ENCODE results near the gene CPPED1.
"Not testable (repeated sequence)": the region's sequence is repeated elsewhere in the genome, so short reads cannot be mapped to it uniquely, and the experiment has no call there.

The CPPED1 gene

DNA sequence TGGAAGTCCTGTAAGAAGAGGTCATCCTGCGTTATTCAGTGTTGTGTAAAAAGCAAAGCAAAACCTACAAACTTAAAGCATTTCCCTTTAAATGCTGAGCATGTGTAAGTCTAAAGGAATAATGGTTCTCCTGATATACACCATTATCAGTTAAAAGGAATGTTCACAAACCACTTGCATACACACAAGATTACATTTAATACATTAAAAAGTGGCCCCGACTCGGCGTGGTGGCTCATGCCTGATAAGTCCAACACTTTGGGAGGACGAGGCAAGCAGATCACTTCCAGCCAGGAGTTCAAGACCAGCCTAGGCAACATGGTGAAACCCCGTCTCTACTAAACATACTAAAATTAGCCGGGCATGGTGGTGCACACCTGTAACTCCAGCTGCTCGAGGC is 30.5 kb downstream of the CPPED1 start:
- no peak overlapping the region for H3K4me3 ChIP-seq (ENCODE audit: low read depth, low read length)
- ChIA-PET CTCF (interaction anchor here (0.8 kb wide), 1 partner anchor 11 kb away, joined by 3 read pairs; no protein-coding TSS in a partner anchor), POLR2A (no interaction called here)
- DNase-seq (ENCODE audit: low read depth, low spot score) = no peak
- no peak for TF ChIP-seq CTCF (IDR thresholded peaks at IDR 0.05; ENCODE audit: insufficient read depth, low read length, missing control alignments)

- CTCF ChIA-PET = no interaction called here
- no peak for DNase-seq (ENCODE audit: low read depth, low spot score)
- H3K4me3 ChIP-seq (ENCODE audit: low read depth, low read length) = no peak overlapping the region
- TF ChIP-seq CTCF (IDR thresholded peaks at IDR 0.05; ENCODE audit: insufficient read depth, low read length, missing control alignments) = no peak
- POLR2A ChIA-PET = no interaction called here
These were observed 32.3 kb downstream of the CPPED1 start for GRCh38 chr16:12771341-12771798.

DNA sequence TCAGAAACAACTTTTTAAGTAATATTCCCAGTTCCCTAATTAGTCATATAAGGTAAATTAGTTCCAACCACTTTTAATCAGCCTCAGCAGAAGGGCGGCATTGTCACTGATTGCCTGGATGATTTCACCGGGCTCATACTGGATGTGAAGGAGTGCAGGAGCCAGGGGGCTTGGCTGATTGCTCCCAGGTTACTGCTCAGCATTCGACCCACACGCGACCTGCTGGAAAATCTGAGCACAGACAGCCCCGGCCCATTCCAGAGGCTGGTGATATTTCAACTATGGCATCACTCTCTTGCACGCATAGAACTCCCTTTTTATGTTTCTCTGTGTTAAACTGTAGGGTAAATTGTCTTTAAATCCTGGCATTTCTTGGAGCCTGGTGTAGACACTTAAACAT is 34.2 kb downstream of the CPPED1 start:
- POLR2A ChIA-PET = no interaction called here

GRCh38 chr16:12767897-12768296 is 35.8 kb downstream of the CPPED1 start:
- POLR2A ChIA-PET = no interaction called here
- TF ChIP-seq CTCF (IDR thresholded peaks at IDR 0.05; ENCODE audit: insufficient read depth, low read length, missing control alignments) = no peak
- CTCF ChIA-PET = interaction anchor here (1.0 kb wide), 1 partner anchor 14 kb away, joined by 3 read pairs; no protein-coding TSS in a partner anchor
- H3K4me3 ChIP-seq (ENCODE audit: low read depth, low read length) = no peak overlapping the region
- no peak for DNase-seq (ENCODE audit: low read depth, low spot score)

More for the DNA sequence above, 34.2 kb downstream of the CPPED1 start:
- DNase-seq (ENCODE audit: low read depth, low spot score) = no peak
- no peak overlapping the region for H3K4me3 ChIP-seq (ENCODE audit: low read depth, low read length)
- CTCF ChIA-PET = no interaction called here
- TF ChIP-seq CTCF (IDR thresholded peaks at IDR 0.05; ENCODE audit: insufficient read depth, low read length, missing control alignments) = no peak

DNA sequence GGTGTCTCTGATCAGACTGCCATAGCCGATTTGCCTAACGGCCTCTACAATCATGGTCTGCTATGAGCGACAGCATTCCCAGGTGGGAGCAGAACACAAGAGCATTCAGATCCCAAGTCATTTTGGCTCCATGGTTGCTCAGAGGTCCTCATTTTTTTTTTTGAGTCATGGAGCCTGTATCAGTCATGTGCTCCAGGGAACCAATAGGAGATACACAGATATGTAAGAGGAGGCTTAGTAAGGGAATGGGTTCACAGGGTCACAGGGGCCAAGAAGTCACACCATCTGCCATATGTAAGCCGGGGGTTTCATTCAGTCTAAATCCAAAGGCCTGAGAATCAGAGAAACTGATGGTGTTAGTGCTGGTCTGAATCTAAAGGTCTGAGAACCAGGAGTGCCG is 36.8 kb downstream of the CPPED1 start:
- CTCF ChIA-PET = no interaction called here
- DNase-seq (ENCODE audit: low read depth, low spot score) = no peak

GRCh38 chr16:12766208-12766607 is 37.5 kb downstream of the CPPED1 start:
- H3K4me3 ChIP-seq (ENCODE audit: low read depth, low read length); CTCF ChIA-PET; DNase-seq (ENCODE audit: low read depth, low spot score); POLR2A ChIA-PET: not testable (repeated sequence)

More for the DNA sequence above, 36.8 kb downstream of the CPPED1 start:
- no peak overlapping the region for H3K4me3 ChIP-seq (ENCODE audit: low read depth, low read length)
- TF ChIP-seq CTCF (IDR thresholded peaks at IDR 0.05; ENCODE audit: insufficient read depth, low read length, missing control alignments) = no peak
- POLR2A ChIA-PET = no interaction called here

GRCh38 chr16:12764813-12765488 is 38.7 kb downstream of the CPPED1 start:
- no peak overlapping the region for H3K4me3 ChIP-seq (ENCODE audit: low read depth, low read length)
- CTCF ChIA-PET = no interaction called here
- no peak for TF ChIP-seq CTCF (IDR thresholded peaks at IDR 0.05; ENCODE audit: insufficient read depth, low read length, missing control alignments)
- POLR2A ChIA-PET = no interaction called here
- no peak for DNase-seq (ENCODE audit: low read depth, low spot score)

Data from AG04449 (cell line).